HuH-7 (cell line): ENCODE results near the gene RPRD1B.
"Not testable (repeated sequence)": the region's sequence is repeated elsewhere in the genome, so short reads cannot be mapped to it uniquely, and the experiment has no call there.

ENCODE experiments used
- DNase-seq: peaks from one replicate; pipeline ENCODE4 v3.0.0; 2011; ENCODE audit warnings: low spot score

The RPRD1B gene

DNA sequence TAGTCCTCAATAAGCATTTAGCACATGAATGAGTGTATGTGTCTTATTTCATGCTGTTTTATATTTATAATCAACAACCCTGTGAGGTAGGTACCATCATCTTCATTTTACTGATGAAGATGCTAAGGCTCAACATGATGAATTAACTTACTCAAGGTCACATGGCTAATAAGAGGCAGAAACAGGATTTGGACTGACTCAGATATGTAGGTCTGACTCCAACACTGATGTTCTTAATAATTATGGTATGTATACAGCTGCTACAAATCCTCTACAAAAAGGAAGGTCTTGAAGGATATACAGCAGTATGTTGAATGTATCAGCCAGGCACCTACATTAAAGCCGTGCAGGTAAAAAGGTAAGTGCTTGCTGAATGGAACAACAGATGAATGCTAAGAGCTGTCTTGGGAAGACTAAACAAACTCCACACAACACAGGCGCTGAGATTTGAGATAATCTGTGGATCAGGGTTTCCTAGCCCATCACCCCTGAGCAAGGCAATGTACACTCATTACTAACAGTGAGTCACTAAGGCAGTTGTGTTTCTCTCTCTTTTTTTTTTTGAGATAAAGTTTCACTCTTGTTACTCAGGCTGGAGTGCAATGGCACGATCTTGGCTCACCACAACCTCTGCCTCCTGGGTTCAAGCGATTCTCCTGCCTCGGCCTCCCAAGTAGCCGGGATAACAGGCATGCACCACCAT lies 32.2 kb upstream of the RPRD1B start:
- DNase-seq = no peak

DNA sequence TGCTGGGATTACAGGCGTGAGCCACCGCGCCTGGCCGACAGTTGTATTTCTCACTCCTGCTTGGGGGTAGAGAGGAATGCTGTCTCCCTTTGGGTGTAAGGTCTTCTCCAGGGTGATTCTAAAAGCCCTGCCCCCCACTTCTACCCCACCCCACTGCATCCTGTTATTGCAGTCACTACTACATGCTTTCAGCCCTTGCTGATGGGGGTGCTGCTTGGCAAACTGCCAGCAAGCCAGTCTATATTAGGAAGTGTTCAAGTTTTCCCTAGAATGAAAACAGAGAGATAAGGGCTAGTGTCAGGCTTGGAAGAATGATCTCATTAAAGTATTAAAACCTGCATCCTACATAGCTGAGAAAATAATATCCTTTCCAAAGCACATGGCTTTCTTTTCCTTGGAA lies 31.6 kb upstream of the RPRD1B start:
- no peak for DNase-seq

- no peak for DNase-seq
These were observed 31.1 kb upstream of the RPRD1B start for GRCh38 chr20:38002422-38002821.

GRCh38 chr20:38004416-38004815 lies 29.1 kb upstream of the RPRD1B start:
- no peak for DNase-seq

GRCh38 chr20:38005903-38006302 lies 27.6 kb upstream of the RPRD1B start:
- DNase-seq = no peak

- no peak for DNase-seq
These were observed 26.0 kb upstream of the RPRD1B start for GRCh38 chr20:38007526-38007925.

GRCh38 chr20:38008233-38008944 lies 25.2 kb upstream of the RPRD1B start:
- DNase-seq = no peak

GRCh38 chr20:38009416-38009815 lies 24.1 kb upstream of the RPRD1B start:
- not testable (repeated sequence) for DNase-seq

GRCh38 chr20:38011696-38012095 lies 21.9 kb upstream of the RPRD1B start:
- DNase-seq = no peak

GRCh38 chr20:38012332-38012731 lies 21.2 kb upstream of the RPRD1B start:
- DNase-seq = no peak

- DNase-seq = no peak
These were observed 19.7 kb upstream of the RPRD1B start for GRCh38 chr20:38013887-38014286.

DNA sequence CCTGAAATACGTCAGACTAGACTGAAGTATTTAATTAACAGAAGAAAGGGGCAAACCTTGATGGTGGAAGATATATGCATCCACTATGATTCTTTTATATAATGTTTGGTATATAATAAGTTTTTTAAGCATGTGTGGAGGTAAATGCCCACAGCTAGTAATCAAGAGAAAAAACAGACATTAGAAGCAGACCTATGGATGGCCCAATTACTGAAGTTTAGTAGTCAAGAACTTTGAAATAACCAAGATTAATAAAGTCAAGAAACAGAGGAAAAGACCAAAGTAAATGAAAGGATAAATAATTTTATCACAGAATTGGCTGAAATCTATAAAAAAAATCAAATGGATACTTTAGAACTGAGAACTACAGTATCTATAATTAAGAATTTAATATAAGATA lies 15.6 kb upstream of the RPRD1B start:
- DNase-seq = no peak

- DNase-seq = no peak
These were observed 15.2 kb upstream of the RPRD1B start for GRCh38 chr20:38018385-38018784.

DNA sequence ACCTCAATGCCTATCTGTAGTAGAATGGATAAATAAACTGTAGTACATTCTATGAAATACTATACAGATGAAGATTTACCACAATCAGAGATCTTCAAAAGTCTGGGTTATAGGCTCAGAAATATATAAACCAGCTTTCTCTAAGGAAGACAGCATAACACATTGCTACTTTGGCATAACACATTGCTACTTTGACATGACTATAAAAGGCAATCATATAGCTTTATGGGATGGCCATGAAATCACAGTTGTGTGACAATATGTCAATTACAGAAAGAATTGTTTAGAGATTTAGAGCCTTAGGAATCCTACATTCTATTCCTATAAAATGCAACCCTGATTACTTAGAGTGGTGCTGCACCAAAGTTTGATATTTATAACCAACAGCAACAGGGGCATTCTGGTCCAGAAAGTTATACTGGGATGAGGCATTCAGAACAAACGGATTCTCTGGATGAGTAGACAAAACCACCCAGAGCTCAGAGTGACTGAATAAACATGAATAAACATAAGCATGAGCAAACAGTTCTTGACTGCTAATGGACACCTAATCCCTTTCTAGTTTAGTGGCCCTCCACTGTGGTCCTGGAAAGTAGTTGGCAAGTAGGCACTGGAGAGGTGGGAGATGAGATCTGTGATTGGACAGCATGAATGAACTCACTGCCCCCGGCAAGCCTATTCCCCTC lies 12.3 kb upstream of the RPRD1B start:
- no peak for DNase-seq

GRCh38 chr20:38023181-38024001 lies 10.2 kb upstream of the RPRD1B start:
- no peak for DNase-seq

GRCh38 chr20:38024496-38024895 lies 9.1 kb upstream of the RPRD1B start:
- DNase-seq = no peak

- DNase-seq = no peak
These were observed 4.1 kb upstream of the RPRD1B start for GRCh38 chr20:38029453-38029852.

DNA sequence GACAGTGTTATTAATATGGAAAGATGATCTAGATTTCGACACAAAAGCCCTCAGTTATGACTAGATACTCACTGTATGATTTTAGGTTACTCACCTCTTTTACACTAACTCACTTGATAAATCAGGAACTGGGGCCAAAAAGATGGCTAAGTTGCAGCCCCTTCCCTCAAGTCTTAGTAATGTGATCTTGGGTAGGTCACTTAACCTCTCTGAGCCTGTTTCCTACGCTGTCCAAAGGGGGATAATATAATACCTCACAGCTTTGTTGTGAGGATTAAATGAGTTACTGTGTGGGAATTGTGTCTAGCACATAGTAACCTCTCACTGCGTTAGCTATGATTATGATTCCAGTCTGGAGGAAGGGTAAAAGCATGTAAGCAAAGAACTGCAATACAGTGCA lies 1.6 kb upstream of the RPRD1B start:
- DNase-seq = no peak

- no peak for DNase-seq
These were observed 789 bp upstream of the RPRD1B start for GRCh38 chr20:38032585-38033329.

- DNase-seq = no peak
These were observed 633 bp downstream of the RPRD1B start for GRCh38 chr20:38034108-38034649.

- DNase-seq = no peak
These were observed 1.4 kb downstream of the RPRD1B start for GRCh38 chr20:38034961-38035360.
